WI38 (cell line): ENCODE data around the gene MAGEA8.
"Not testable (repeated sequence)": the region's sequence is repeated elsewhere in the genome, so short reads cannot be mapped to it uniquely, and the experiment has no call there.

Source experiments
- H3K4me3 ChIP-seq: 2 replicates; pipeline ENCODE4 v1.5.1; 2011; ENCODE audit warnings: low read depth, mild to moderate bottlenecking, control low read depth, low read length
- CTCF ChIP-seq: IDR thresholded peaks from 2 replicates; pipeline ENCODE4 v1.5.1; 2012; ENCODE audit warnings: low read depth, mild to moderate bottlenecking, control low read depth, low read length

Gene MAGEA8

GRCh38 chrX:149865390-149865789, 15.6 kb upstream of the MAGEA8 start:
- no peak overlapping the region for H3K4me3 ChIP-seq
- TF ChIP-seq CTCF, result no peak

- TF ChIP-seq CTCF, result no peak
- no peak overlapping the region for H3K4me3 ChIP-seq
Observed at GRCh38 chrX:149867488-149867887, 13.5 kb upstream of the MAGEA8 start.

GRCh38 chrX:149870840-149871239, 10.1 kb upstream of the MAGEA8 start:
- no peak for TF ChIP-seq CTCF
- no peak overlapping the region for H3K4me3 ChIP-seq

- TF ChIP-seq CTCF, result no peak
- H3K4me3 ChIP-seq, result no peak overlapping the region
Observed at GRCh38 chrX:149871433-149871832, 9.6 kb upstream of the MAGEA8 start.

GRCh38 chrX:149871940-149872339, 9.0 kb upstream of the MAGEA8 start:
- no peak overlapping the region for H3K4me3 ChIP-seq
- TF ChIP-seq CTCF, result no peak

GRCh38 chrX:149877157-149877556, 3.8 kb upstream of the MAGEA8 start:
- TF ChIP-seq CTCF, result no peak
- H3K4me3 ChIP-seq, result no peak overlapping the region

GRCh38 chrX:149877636-149878035, 3.3 kb upstream of the MAGEA8 start:
- TF ChIP-seq CTCF, result no peak

GRCh38 chrX:149890828-149891227, 9.8 kb downstream of the MAGEA8 start:
- not testable (repeated sequence) for H3K4me3 ChIP-seq

More at GRCh38 chrX:149877636-149878035, 3.3 kb upstream of the MAGEA8 start:
- no peak overlapping the region for H3K4me3 ChIP-seq
